ENCODE measurements around the gene PRSS36. TPM values are rescaled to one million over a fixed set of nuclear protein-coding genes. Genes with fewer than 3 reads are reported as not detected.

Gene PRSS36
- total RNA-seq, 1 donor from 2014 or later: 0.33 TPM

GRCh38 chr16:31188450-31189411 lies 38.9 kb upstream of the PRSS36 start:
- H3K36me3 Mint-ChIP-seq (ENCODE audit: low read depth): peaks cover 95% of the 10 kb centered on the region
- H3K4me3 Mint-ChIP-seq: no peak overlapping the region
- H3K4me1 Mint-ChIP-seq: peaks cover 68% of the 10 kb centered on the region
- H3K27me3 Mint-ChIP-seq: no peaks in the 10 kb centered on the region
- DNase-seq: no peak
- peak overlapping the region; percentile 72 for H3K27ac Mint-ChIP-seq
- no peaks in the 10 kb centered on the region for H3K9me3 Mint-ChIP-seq
- intact Hi-C loops (cut with micrococcal nuclease): no loop called here

- Mint-ChIP-seq H3K36me3 (ENCODE audit: low read depth) (peaks cover 97% of the 10 kb centered on the region), H3K4me3 (no peak overlapping the region), H3K4me1 (peaks cover 74% of the 10 kb centered on the region), H3K9me3 (no peaks in the 10 kb centered on the region), H3K27me3 (no peaks in the 10 kb centered on the region), H3K27ac (peak overlapping the region; percentile 32)
- intact Hi-C loops (cut with micrococcal nuclease): no loop called here
- DNase-seq: no peak
Observed at GRCh38 chr16:31187808-31188189, 37.9 kb upstream of the PRSS36 start.

- peaks cover 97% of the 10 kb centered on the region for H3K36me3 Mint-ChIP-seq (ENCODE audit: low read depth)
- intact Hi-C loops (cut with micrococcal nuclease): no loop called here
- no peaks in the 10 kb centered on the region for H3K9me3 Mint-ChIP-seq
- peak overlapping the region; percentile 44 for H3K4me3 Mint-ChIP-seq
- H3K27ac Mint-ChIP-seq: peak overlapping the region; percentile 42
- no peak for DNase-seq
- no peaks in the 10 kb centered on the region for H3K27me3 Mint-ChIP-seq
- peaks cover 79% of the 10 kb centered on the region for H3K4me1 Mint-ChIP-seq
Observed at GRCh38 chr16:31186930-31187807, 37.3 kb upstream of the PRSS36 start.

- peak overlapping the region; percentile 23 for H3K4me3 Mint-ChIP-seq
- H3K27ac Mint-ChIP-seq: peak overlapping the region; percentile 11
- peaks cover 80% of the 10 kb centered on the region for H3K4me1 Mint-ChIP-seq
- H3K9me3 Mint-ChIP-seq: no peaks in the 10 kb centered on the region
- H3K27me3 Mint-ChIP-seq: no peaks in the 10 kb centered on the region
- DNase-seq: no peak
- peaks cover 98% of the 10 kb centered on the region for H3K36me3 Mint-ChIP-seq (ENCODE audit: low read depth)
- intact Hi-C loops (cut with micrococcal nuclease): no loop called here
Observed at GRCh38 chr16:31186176-31186575, 36.3 kb upstream of the PRSS36 start.

- intact Hi-C loops (cut with micrococcal nuclease): no loop called here
- no peaks in the 10 kb centered on the region for H3K27me3 Mint-ChIP-seq
- peaks cover 75% of the 10 kb centered on the region for H3K4me1 Mint-ChIP-seq
Observed at GRCh38 chr16:31185339-31185738, 35.5 kb upstream of the PRSS36 start.

GRCh38 chr16:31184888-31185287 lies 35.0 kb upstream of the PRSS36 start:
- intact Hi-C loops (cut with micrococcal nuclease): no loop called here
- Mint-ChIP-seq H3K27me3 (peaks cover 1% of the 10 kb centered on the region), H3K4me1 (peaks cover 71% of the 10 kb centered on the region), H3K4me3 (peak overlapping the region; percentile 23), H3K9me3 (no peaks in the 10 kb centered on the region), H3K36me3 (ENCODE audit: low read depth) (peaks cover 95% of the 10 kb centered on the region), H3K27ac (peak overlapping the region; percentile 68)
- no peak for DNase-seq

More at GRCh38 chr16:31185339-31185738, 35.5 kb upstream of the PRSS36 start:
- Mint-ChIP-seq H3K27ac (no peak overlapping the region), H3K9me3 (no peaks in the 10 kb centered on the region), H3K36me3 (ENCODE audit: low read depth) (peaks cover 97% of the 10 kb centered on the region), H3K4me3 (peak overlapping the region; percentile 23)
- DNase-seq: no peak

GRCh38 chr16:31183432-31184428 lies 33.9 kb upstream of the PRSS36 start:
- H3K36me3 Mint-ChIP-seq (ENCODE audit: low read depth): peaks cover 86% of the 10 kb centered on the region
- H3K27me3 Mint-ChIP-seq: peaks cover 2% of the 10 kb centered on the region
- DNase-seq: no peak
- peak overlapping the region; percentile 77 for H3K27ac Mint-ChIP-seq
- H3K9me3 Mint-ChIP-seq: no peaks in the 10 kb centered on the region
- peak overlapping the region; percentile 100 for H3K4me3 Mint-ChIP-seq
- intact Hi-C loops (cut with micrococcal nuclease): loop anchor here (2.0 kb wide), 1 partner anchor 19 kb away; the partner anchor contains the start of gene PYCARD
- H3K4me1 Mint-ChIP-seq: peaks cover 69% of the 10 kb centered on the region

GRCh38 chr16:31182391-31182790 lies 32.5 kb upstream of the PRSS36 start:
- intact Hi-C loops (cut with micrococcal nuclease): loop anchor here (2.0 kb wide), 1 partner anchor 20 kb away; the partner anchor contains the start of gene PYCARD
- H3K27ac Mint-ChIP-seq: peak overlapping the region; percentile 77
- no peaks in the 10 kb centered on the region for H3K9me3 Mint-ChIP-seq
- H3K4me1 Mint-ChIP-seq: peaks cover 70% of the 10 kb centered on the region
- DNase-seq: no peak
- H3K36me3 Mint-ChIP-seq (ENCODE audit: low read depth): peaks cover 73% of the 10 kb centered on the region
- H3K27me3 Mint-ChIP-seq: peaks cover 2% of the 10 kb centered on the region
- H3K4me3 Mint-ChIP-seq: peak overlapping the region; percentile 100

- Mint-ChIP-seq H3K27ac (peak overlapping the region; percentile 98), H3K4me3 (peak overlapping the region; percentile 100), H3K4me1 (peaks cover 66% of the 10 kb centered on the region), H3K9me3 (no peaks in the 10 kb centered on the region), H3K36me3 (ENCODE audit: low read depth) (peaks cover 63% of the 10 kb centered on the region), H3K27me3 (peaks cover 2% of the 10 kb centered on the region)
- intact Hi-C loops (cut with micrococcal nuclease): loop anchor here (1.0 to 2.0 kb wide), 3 partner anchors 84 to 149 kb away; partner anchors contain the start of gene VKORC1
- DNase-seq: peak; percentile 82
Observed at GRCh38 chr16:31181102-31181830, 31.4 kb upstream of the PRSS36 start.

- H3K36me3 Mint-ChIP-seq (ENCODE audit: low read depth): peaks cover 51% of the 10 kb centered on the region
- H3K4me1 Mint-ChIP-seq: peaks cover 53% of the 10 kb centered on the region
- peak within 1 kb of the TSS; percentile 98 for H3K27ac Mint-ChIP-seq
- peak within 1 kb of the TSS; percentile 100 for H3K4me3 Mint-ChIP-seq
- H3K9me3 Mint-ChIP-seq: no peaks in the 10 kb centered on the region
- peaks cover 2% of the 10 kb centered on the region for H3K27me3 Mint-ChIP-seq
- peak; percentile 97 for DNase-seq
- intact Hi-C loops (cut with micrococcal nuclease): loop anchor here (1.0 to 2.0 kb wide), 11 partner anchors 21 to 693 kb away; partner anchors contain the start of genes ARMC5, KAT8, VKORC1 and ZNF267
Observed at GRCh38 chr16:31179747-31180459, 30.0 kb upstream of the PRSS36 start, which contains the start of gene FUS. TSS of gene FUS (plus strand) at chr16:31180139. CDS start at chr16:31180215, 76 bp downstream.

GRCh38 chr16:31179219-31179746 lies 29.4 kb upstream of the PRSS36 start:
- H3K9me3 Mint-ChIP-seq: no peaks in the 10 kb centered on the region
- intact Hi-C loops (cut with micrococcal nuclease): loop anchor here (1.0 to 2.0 kb wide), 7 partner anchors 20 to 694 kb away; partner anchors contain the start of genes KAT8, ZNF267, ZNF646 and ZNF668
- peak overlapping the region; percentile 98 for H3K27ac Mint-ChIP-seq
- peaks cover 50% of the 10 kb centered on the region for H3K4me1 Mint-ChIP-seq
- DNase-seq: no peak
- H3K36me3 Mint-ChIP-seq (ENCODE audit: low read depth): peaks cover 44% of the 10 kb centered on the region
- peaks cover 2% of the 10 kb centered on the region for H3K27me3 Mint-ChIP-seq
- H3K4me3 Mint-ChIP-seq: peak overlapping the region; percentile 100
